ENCODE data around the gene ZNF616.

ZNF616 gene

GRCh38 chr19:52110780-52111179 lies 29.0 kb downstream of the ZNF616 start:
- no peaks in the 10 kb centered on the region for H3K9me2 ChIP-seq (replicated peaks; ENCODE audit: insufficient read depth, low read length)
- TF ChIP-seq EZH2phosphoT487 (IDR thresholded peaks at IDR 0.05; ENCODE audit: low read length) (no peak), CTCF (IDR thresholded peaks at IDR 0.05; ENCODE audit: low read length) (no peak), EZH2 (optimal IDR thresholded peaks at IDR 0.05; ENCODE audit: low read depth, low read length) (no peak)
- no peak overlapping the region for H3K9ac ChIP-seq (ENCODE audit: low read length)
- no peak overlapping the region for H3K4me2 ChIP-seq (ENCODE audit: low read depth, low read length)
- no peaks in the 10 kb centered on the region for H4K20me1 ChIP-seq (ENCODE audit: insufficient read depth, low read length)
- H2AFZ ChIP-seq (ENCODE audit: low read length) = no peak overlapping the region
- H3K79me2 ChIP-seq (ENCODE audit: low read length) = no peaks in the 10 kb centered on the region
- no peak overlapping the region for H3K4me3 ChIP-seq (ENCODE audit: low read length)
- no peak overlapping the region for H3K27ac ChIP-seq (ENCODE audit: low read length)
- peaks cover 4% of the 10 kb centered on the region for H3K36me3 ChIP-seq (replicated peaks; ENCODE audit: insufficient read depth, low read length)
- DNase-seq = no peak
- H3K4me1 ChIP-seq (ENCODE audit: low read length) = no peaks in the 10 kb centered on the region
- no peaks in the 10 kb centered on the region for H3K27me3 ChIP-seq (replicated peaks; ENCODE audit: insufficient read depth, low read length)
- H3K9me3 ChIP-seq (replicated peaks; ENCODE audit: insufficient read depth, low read length) = 0 out of 2 replicates have a peak, but pooled peaks cover 4% of the 10 kb centered on the region
- no peaks in the 10 kb centered on the region for H3F3A ChIP-seq (ENCODE audit: insufficient read depth, low read length)

- Histone ChIP-seq H3K27ac (ENCODE audit: low read length) (no peak overlapping the region), H3K4me3 (ENCODE audit: low read length) (no peak overlapping the region), H3K4me2 (ENCODE audit: low read depth, low read length) (no peak overlapping the region), H3K9ac (ENCODE audit: low read length) (no peak overlapping the region), H3K79me2 (ENCODE audit: low read length) (no peaks in the 10 kb centered on the region), H2AFZ (ENCODE audit: low read length) (no peak overlapping the region), H3K36me3 (replicated peaks; ENCODE audit: insufficient read depth, low read length) (no peaks in the 10 kb centered on the region), H3K9me2 (replicated peaks; ENCODE audit: insufficient read depth, low read length) (no peaks in the 10 kb centered on the region), H3K27me3 (replicated peaks; ENCODE audit: insufficient read depth, low read length) (no peaks in the 10 kb centered on the region), H3F3A (ENCODE audit: insufficient read depth, low read length) (no peaks in the 10 kb centered on the region; the same call in 1 of the 2 replicates), H3K4me1 (ENCODE audit: low read length) (no peaks in the 10 kb centered on the region), H4K20me1 (ENCODE audit: insufficient read depth, low read length) (no peaks in the 10 kb centered on the region), H3K9me3 (replicated peaks; ENCODE audit: insufficient read depth, low read length) (no peaks in the 10 kb centered on the region)
- no peak for TF ChIP-seq CTCF (IDR thresholded peaks at IDR 0.05; ENCODE audit: low read length)
- no peak for TF ChIP-seq EZH2phosphoT487 (IDR thresholded peaks at IDR 0.05; ENCODE audit: low read length)
- no peak for TF ChIP-seq EZH2 (optimal IDR thresholded peaks at IDR 0.05; ENCODE audit: low read depth, low read length)
- DNase-seq = no peak
Measured at GRCh38 chr19:52102782-52103181, 37.0 kb downstream of the ZNF616 start.

- no peak overlapping the region for H3K27ac ChIP-seq (ENCODE audit: low read length)
- H3K9me2 ChIP-seq (replicated peaks; ENCODE audit: insufficient read depth, low read length) = no peaks in the 10 kb centered on the region
- H3K9me3 ChIP-seq (replicated peaks; ENCODE audit: insufficient read depth, low read length) = no peaks in the 10 kb centered on the region
- no peak overlapping the region for H2AFZ ChIP-seq (ENCODE audit: low read length)
- H3K36me3 ChIP-seq (replicated peaks; ENCODE audit: insufficient read depth, low read length) = no peaks in the 10 kb centered on the region
- H3K9ac ChIP-seq (ENCODE audit: low read length) = no peak overlapping the region
- no peaks in the 10 kb centered on the region for H3K79me2 ChIP-seq (ENCODE audit: low read length)
- H3K27me3 ChIP-seq (replicated peaks; ENCODE audit: insufficient read depth, low read length) = no peaks in the 10 kb centered on the region
- no peaks in the 10 kb centered on the region; the same call in 1 of the 2 replicates for H3F3A ChIP-seq (ENCODE audit: insufficient read depth, low read length)
- TF ChIP-seq EZH2phosphoT487 (IDR thresholded peaks at IDR 0.05; ENCODE audit: low read length) = no peak
- TF ChIP-seq EZH2 (optimal IDR thresholded peaks at IDR 0.05; ENCODE audit: low read depth, low read length) = no peak
- TF ChIP-seq CTCF (IDR thresholded peaks at IDR 0.05; ENCODE audit: low read length) = no peak
- no peaks in the 10 kb centered on the region for H3K4me1 ChIP-seq (ENCODE audit: low read length)
- H3K4me3 ChIP-seq (ENCODE audit: low read length) = no peak overlapping the region
- DNase-seq = peak; percentile 14
- H4K20me1 ChIP-seq (ENCODE audit: insufficient read depth, low read length) = no peaks in the 10 kb centered on the region
- H3K4me2 ChIP-seq (ENCODE audit: low read depth, low read length) = no peak overlapping the region
Measured at GRCh38 chr19:52101866-52102562, 37.7 kb downstream of the ZNF616 start.

All from MM.1S (cell line).